ENCODE data around the gene TOLLIP. TPM values are rescaled to one million over a fixed set of nuclear protein-coding genes. Genes with fewer than 3 reads are reported as not detected.
"Not testable (repeated sequence)": the region's sequence is repeated elsewhere in the genome, so short reads cannot be mapped to it uniquely, and the experiment has no call there.

The TOLLIP gene
- polyA plus RNA-seq, 1 experiment = 38.3 TPM

DNA sequence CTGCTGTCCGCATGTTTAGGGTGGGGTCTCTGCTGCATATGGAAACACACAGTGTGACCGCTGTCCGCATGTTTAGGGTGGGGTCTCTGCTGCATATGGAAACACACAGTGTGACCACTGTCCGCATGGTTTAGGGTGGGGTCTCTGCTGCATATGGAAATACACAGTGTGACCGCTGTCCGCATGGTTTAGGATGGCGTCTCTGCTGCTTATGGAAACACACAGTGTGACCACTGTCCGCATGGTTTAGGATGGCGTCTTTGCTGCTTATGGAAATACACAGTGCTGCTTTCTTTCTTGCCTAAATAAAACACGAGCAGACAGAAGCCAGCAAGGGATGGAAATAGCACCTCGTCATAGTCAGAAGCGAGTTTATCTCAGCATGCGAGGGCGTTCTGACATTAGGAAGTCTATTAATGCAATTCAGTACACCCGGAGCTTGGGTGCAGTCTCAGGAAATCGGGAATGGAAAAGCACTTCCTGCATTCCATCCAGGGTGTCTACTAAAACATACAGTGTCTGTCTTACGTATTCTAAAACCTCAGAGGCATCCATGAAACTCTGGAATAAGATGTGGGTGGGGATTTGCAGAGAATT, 32.6 kb upstream of the TOLLIP start:
- ChIA-PET CTCF (no interaction called here), POLR2A (no interaction called here)
- DNase-seq (ENCODE audit: low read depth) = no peak
- H3K27me3 ChIP-seq (ENCODE audit: control insufficient read depth, insufficient read depth, low read length) = no peaks in the 10 kb centered on the region
- TF ChIP-seq, protein P1, sequence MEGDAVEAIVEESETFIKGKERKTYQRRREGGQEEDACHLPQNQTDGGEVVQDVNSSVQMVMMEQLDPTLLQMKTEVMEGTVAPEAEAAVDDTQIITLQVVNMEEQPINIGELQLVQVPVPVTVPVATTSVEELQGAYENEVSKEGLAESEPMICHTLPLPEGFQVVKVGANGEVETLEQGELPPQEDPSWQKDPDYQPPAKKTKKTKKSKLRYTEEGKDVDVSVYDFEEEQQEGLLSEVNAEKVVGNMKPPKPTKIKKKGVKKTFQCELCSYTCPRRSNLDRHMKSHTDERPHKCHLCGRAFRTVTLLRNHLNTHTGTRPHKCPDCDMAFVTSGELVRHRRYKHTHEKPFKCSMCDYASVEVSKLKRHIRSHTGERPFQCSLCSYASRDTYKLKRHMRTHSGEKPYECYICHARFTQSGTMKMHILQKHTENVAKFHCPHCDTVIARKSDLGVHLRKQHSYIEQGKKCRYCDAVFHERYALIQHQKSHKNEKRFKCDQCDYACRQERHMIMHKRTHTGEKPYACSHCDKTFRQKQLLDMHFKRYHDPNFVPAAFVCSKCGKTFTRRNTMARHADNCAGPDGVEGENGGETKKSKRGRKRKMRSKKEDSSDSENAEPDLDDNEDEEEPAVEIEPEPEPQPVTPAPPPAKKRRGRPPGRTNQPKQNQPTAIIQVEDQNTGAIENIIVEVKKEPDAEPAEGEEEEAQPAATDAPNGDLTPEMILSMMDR (IDR thresholded peaks at IDR 0.05; ENCODE audit: insufficient read depth, low read depth, low read length) = no peak
- H3K4me3 ChIP-seq (ENCODE audit: low read depth, low read length) = no peak overlapping the region
- H3K36me3 ChIP-seq (ENCODE audit: control insufficient read depth, insufficient read depth, low read length) = no peaks in the 10 kb centered on the region

DNA sequence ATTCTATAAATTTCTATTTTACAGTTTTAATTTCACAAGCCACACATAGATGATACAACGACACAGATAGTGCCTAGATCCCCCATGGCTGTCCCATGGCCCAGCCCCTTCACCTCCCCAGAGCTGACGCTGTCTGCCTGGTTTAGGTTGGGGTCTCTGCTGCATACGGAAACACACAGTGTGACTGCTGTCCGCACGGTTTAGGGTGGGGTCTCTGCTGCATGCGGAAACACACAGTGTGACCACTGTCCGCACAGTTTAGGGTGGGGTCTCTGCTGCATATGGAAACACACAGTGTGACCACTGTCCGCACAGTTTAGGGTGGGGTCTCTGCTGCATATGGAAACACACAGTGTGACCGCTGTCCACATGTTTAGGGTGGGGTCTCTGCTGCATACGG, 31.8 kb upstream of the TOLLIP start:
- H3K4me3 ChIP-seq (ENCODE audit: low read depth, low read length); CTCF ChIA-PET; H3K27me3 ChIP-seq (ENCODE audit: control insufficient read depth, insufficient read depth, low read length); POLR2A ChIA-PET; DNase-seq (ENCODE audit: low read depth); H3K36me3 ChIP-seq (ENCODE audit: control insufficient read depth, insufficient read depth, low read length): not testable (repeated sequence)

DNA sequence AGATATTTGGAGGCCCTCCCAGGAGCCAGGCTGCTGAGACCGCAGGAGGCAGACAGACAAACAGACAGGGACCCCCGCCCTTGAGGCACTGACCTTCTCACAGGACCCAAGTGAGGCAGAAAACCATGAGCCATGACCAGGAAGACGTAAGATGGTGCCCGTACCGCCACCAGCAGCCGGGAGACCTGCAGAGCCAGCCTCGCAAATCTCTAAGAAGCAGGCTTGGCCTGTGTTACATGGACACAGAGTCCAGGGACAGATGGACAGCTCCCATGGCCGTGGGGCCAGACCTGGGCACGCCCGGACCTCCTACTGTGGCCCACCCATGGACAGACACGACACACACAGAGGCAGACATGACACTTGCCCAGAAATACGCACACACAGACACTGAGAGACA, 30.7 kb upstream of the TOLLIP start:
- H3K27me3 ChIP-seq (ENCODE audit: control insufficient read depth, insufficient read depth, low read length) = no peaks in the 10 kb centered on the region
- no peaks in the 10 kb centered on the region for H3K36me3 ChIP-seq (ENCODE audit: control insufficient read depth, insufficient read depth, low read length)
- H3K4me3 ChIP-seq (ENCODE audit: low read depth, low read length) = no peak overlapping the region
- CTCF ChIA-PET = no interaction called here
- POLR2A ChIA-PET = no interaction called here
- no peak for DNase-seq (ENCODE audit: low read depth)
- TF ChIP-seq, protein P1 (IDR thresholded peaks at IDR 0.05; ENCODE audit: insufficient read depth, low read depth, low read length) = no peak

DNA sequence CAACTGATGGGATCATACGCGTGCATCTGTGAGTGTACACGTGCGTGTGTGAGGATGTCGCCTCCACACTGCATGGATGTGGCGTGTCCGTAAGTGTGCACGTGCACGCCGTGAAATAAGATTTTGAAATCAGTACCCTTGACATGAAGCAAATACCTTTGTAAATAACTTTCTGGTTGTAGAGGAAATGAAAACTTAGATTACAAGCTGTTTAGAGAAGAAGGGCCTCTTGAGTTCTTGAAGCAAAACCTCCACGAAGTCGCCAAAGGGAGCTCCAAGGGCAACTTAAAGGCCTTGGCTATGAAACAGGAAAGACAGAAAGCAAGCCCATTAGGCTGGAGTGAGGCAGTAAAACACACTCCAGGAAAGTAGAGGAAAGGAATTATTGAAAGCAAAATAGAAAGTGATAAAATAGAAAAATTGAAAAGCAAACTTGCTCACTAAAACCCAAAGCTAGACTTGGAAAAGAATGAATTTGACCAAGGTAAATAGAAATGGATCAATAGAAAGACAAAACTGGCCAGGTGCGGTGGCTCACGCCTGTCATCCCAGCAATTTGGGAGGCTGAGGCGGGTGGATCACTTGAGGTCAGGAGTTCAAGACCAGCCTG, 29.7 kb upstream of the TOLLIP start:
- DNase-seq (ENCODE audit: low read depth) = no peak
- TF ChIP-seq, protein P1 (IDR thresholded peaks at IDR 0.05; ENCODE audit: insufficient read depth, low read depth, low read length) = no peak
- Histone ChIP-seq H3K4me3 (ENCODE audit: low read depth, low read length) (no peak overlapping the region), H3K36me3 (ENCODE audit: control insufficient read depth, insufficient read depth, low read length) (no peaks in the 10 kb centered on the region), H3K27me3 (ENCODE audit: control insufficient read depth, insufficient read depth, low read length) (no peaks in the 10 kb centered on the region)
- POLR2A ChIA-PET = interaction anchor here (0.7 kb wide), 1 partner anchor 229 kb away, joined by 13 read pairs; no protein-coding TSS in a partner anchor
- CTCF ChIA-PET = no interaction called here

DNA sequence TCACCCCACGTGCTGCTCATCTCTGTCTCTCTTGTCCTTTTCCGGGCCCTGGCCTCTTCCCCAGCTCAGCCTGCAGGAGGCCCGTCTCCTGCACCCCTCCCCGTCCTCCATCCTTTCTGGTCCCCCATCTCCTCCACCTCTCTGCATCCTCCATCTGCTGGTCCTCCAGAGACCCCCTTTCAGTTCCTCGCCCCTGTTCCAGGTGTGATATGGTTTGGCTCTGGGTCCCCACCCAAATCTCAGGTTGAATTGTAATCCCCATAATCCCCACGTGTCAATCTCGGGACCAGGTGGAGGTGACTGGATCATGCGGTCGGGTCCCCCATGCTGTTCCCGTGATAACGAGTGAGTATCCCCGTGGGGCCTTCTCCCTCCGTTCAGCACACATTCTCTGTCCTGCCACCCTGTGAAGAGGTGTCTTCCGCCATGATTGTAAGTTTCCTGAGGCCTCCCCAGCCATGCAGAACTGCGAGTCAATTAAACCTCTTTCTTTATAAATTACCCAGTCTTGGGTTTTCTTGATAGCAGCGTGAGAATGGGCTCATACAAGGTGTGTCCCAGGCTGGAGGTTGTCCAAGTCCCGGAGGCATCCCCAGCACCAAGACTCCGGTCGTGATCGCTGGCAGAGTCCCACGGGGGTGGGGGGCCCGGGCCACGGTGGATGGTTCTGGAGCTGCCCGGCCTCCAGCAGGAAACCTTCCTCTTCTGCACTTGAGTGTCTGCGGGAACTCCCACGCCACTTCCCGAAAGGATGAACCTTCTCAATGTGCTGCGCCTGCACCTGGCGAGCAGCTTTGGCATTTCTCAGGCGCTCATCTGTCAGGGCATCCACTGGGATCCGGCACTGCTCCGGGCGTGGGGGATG, 29.0 kb upstream of the TOLLIP start:
- H3K36me3 ChIP-seq (ENCODE audit: control insufficient read depth, insufficient read depth, low read length) = no peaks in the 10 kb centered on the region
- TF ChIP-seq, protein P1 (IDR thresholded peaks at IDR 0.05; ENCODE audit: insufficient read depth, low read depth, low read length) = no peak
- ChIA-PET CTCF (no interaction called here), POLR2A (interaction anchor here (0.6 kb wide), 1 partner anchor 27 kb away, joined by 3 read pairs; no protein-coding TSS in a partner anchor)
- no peaks in the 10 kb centered on the region for H3K27me3 ChIP-seq (ENCODE audit: control insufficient read depth, insufficient read depth, low read length)
- H3K4me3 ChIP-seq (ENCODE audit: low read depth, low read length) = no peak overlapping the region
- DNase-seq (ENCODE audit: low read depth) = no peak

Data from BJ (cell line).